ENCODE results near the gene CTIF. TPM values are rescaled to one million over a fixed set of nuclear protein-coding genes. Genes with fewer than 3 reads are reported as not detected.

The CTIF gene
- total RNA-seq, 5 donors from 2014 or later (not counting 1 experiment from before 2014, with no cell fraction given), result 3.2 to 6.7 (median 4.7) TPM

GRCh38 chr18:48574667-48575300, 36.0 kb downstream of the CTIF start:
- ChIA-PET CTCF (no interaction called here), POLR2A (no interaction called here)
- no peaks in the 10 kb centered on the region for H3K4me1 Mint-ChIP-seq
- ATAC-seq (replicated peaks in 1 of 4) (no peak), DNase-seq (no peak)
- no peak overlapping the region for H3K27ac ChIP-seq (ENCODE audit: low read length)
- H3K9me3 ChIP-seq, result no peaks in the 10 kb centered on the region
- H3K4me1 ChIP-seq (ENCODE audit: control insufficient read depth in 1 of 2, extremely low read depth in 1 of 2, insufficient read depth in 2 of 2, low read length in 2 of 2), result no peaks in the 10 kb centered on the region
- H3K27me3 Mint-ChIP-seq, result peaks cover 2 to 3% of the 10 kb centered on the region in 2 donors
- H3K36me3 Mint-ChIP-seq, result no peaks in the 10 kb centered on the region
- H3K4me3 Mint-ChIP-seq, result no peak overlapping the region
- H3K27me3 ChIP-seq (replicated peaks in 1 of 2; ENCODE audit: control insufficient read depth in 2 of 2, extremely low read depth in 1 of 2, insufficient read depth in 2 of 2, low read length in 1 of 2), result peaks cover 0 to 7% of the 10 kb centered on the region in 2 experiments
- H3K9me3 Mint-ChIP-seq, result peaks cover 0 to 6% (median 4%) of the 10 kb centered on the region in 3 donors
- 85% methylated on average over 10 of the region's 11 CpGs for WGBS (ENCODE audit: insufficient coverage)
- no peak overlapping the region for H3K4me3 ChIP-seq (ENCODE audit: control insufficient read depth in 1 of 2, extremely low read depth in 1 of 2, low read length in 1 of 2)
- H3K27ac Mint-ChIP-seq, result no peak overlapping the region
- H3K36me3 ChIP-seq (ENCODE audit: control insufficient read depth in 2 of 2, extremely low read depth in 1 of 2, insufficient read depth in 1 of 2, low read length in 1 of 2), result no peaks in the 10 kb centered on the region

DNA sequence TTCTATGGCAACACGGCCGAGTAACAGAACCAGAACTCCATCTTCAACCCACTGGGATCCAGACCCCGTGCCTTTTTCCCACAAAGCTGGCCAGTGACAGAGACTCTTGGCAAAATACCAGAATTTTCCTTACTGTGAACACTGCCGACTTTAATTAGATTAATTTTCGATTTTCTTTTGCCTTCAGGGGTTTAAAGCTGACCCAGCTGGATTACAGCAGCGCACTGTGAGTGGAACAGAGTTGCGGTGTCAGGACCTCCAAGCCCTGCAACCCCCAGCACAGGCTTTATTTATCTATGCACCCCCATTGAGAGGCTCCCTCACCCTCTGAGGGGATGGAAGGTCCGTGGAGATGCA, 36.4 kb downstream of the CTIF start:
- Mint-ChIP-seq H3K36me3 (no peaks in the 10 kb centered on the region), H3K9me3 (peaks cover 0 to 6% (median 4%) of the 10 kb centered on the region in 3 donors)
- WGBS (ENCODE audit: insufficient coverage), result 78% methylated on average over 3 of the region's 8 CpGs

DNA sequence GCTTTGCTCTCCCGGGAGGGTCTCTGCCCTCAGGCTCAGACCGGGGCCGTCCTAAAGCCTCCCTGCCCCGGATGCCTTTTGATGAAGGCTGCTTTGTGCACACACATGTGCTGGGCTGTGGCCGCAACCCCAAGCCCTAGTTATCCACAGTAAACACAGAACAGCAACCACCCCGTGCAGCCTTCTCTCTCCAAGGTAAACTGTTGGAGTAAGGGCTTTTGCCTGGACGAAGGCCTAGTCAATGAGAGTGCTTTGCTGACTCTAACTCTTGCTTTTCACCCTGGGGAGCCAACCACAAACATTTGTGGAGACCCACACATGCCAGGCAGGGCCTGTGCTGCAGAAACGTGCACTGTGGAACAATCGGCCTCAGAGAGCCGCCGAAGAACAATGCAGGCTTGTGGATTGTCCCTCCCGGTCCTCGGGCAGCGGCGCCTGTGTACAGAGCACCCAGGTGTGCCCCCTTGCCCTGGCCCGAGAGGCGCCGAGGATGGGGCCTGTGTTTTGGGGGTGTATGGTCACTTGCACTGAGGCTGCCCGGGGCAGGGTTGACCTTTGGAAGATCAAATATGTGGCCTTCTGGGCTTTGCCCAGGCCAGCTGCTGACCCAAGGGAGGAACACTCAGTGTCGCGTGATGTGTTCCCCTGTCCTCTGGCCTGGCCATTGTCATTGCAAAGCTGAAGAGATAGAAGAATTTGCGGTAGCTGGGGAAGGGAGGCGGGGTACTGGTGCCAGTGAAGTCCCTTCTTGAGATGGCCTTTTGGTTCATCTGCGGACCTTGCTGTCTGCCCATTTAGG, 37.0 kb downstream of the CTIF start:
- CTCF ChIA-PET, result no interaction called here
- Mint-ChIP-seq H3K4me3 (no peak overlapping the region), H3K4me1 (no peaks in the 10 kb centered on the region), H3K9me3 (peaks cover 0 to 6% (median 4%) of the 10 kb centered on the region in 3 donors), H3K27me3 (peaks cover 0 to 3% of the 10 kb centered on the region in 2 donors), H3K36me3 (no peaks in the 10 kb centered on the region), H3K27ac (no peak overlapping the region)
- Histone ChIP-seq H3K36me3 (ENCODE audit: control insufficient read depth in 2 of 2, extremely low read depth in 1 of 2, insufficient read depth in 1 of 2, low read length in 1 of 2) (no peaks in the 10 kb centered on the region), H3K27ac (ENCODE audit: low read length) (no peak overlapping the region), H3K27me3 (replicated peaks in 1 of 2; ENCODE audit: control insufficient read depth in 2 of 2, extremely low read depth in 1 of 2, insufficient read depth in 2 of 2, low read length in 1 of 2) (peaks cover 0 to 3% of the 10 kb centered on the region in 2 experiments), H3K4me1 (ENCODE audit: control insufficient read depth in 1 of 2, extremely low read depth in 1 of 2, insufficient read depth in 2 of 2, low read length in 2 of 2) (no peaks in the 10 kb centered on the region), H3K4me3 (ENCODE audit: control insufficient read depth in 1 of 2, extremely low read depth in 1 of 2, low read length in 1 of 2) (no peak overlapping the region), H3K9me3 (no peaks in the 10 kb centered on the region)
- ATAC-seq (replicated peaks in 1 of 4) (no peak), DNase-seq (no peak)
- 87% methylated on average over 15 of the region's 24 CpGs for WGBS (ENCODE audit: insufficient coverage)
- POLR2A ChIA-PET, result no interaction called here

More for the DNA sequence above, 36.4 kb downstream of the CTIF start:
- Mint-ChIP-seq H3K27ac (no peak overlapping the region), H3K4me1 (no peaks in the 10 kb centered on the region), H3K4me3 (no peak overlapping the region), H3K27me3 (peaks cover 2 to 3% of the 10 kb centered on the region in 2 donors)
- H3K4me3 ChIP-seq (ENCODE audit: control insufficient read depth in 1 of 2, extremely low read depth in 1 of 2, low read length in 1 of 2), result no peak overlapping the region
- no peak for ATAC-seq (replicated peaks in 1 of 4)
- CTCF ChIA-PET, result no interaction called here
- H3K27ac ChIP-seq (ENCODE audit: low read length), result no peak overlapping the region
- POLR2A ChIA-PET, result no interaction called here
- H3K27me3 ChIP-seq (replicated peaks in 1 of 2; ENCODE audit: control insufficient read depth in 2 of 2, extremely low read depth in 1 of 2, insufficient read depth in 2 of 2, low read length in 1 of 2), result peaks cover 0 to 6% of the 10 kb centered on the region in 2 experiments
- no peaks in the 10 kb centered on the region for H3K36me3 ChIP-seq (ENCODE audit: control insufficient read depth in 2 of 2, extremely low read depth in 1 of 2, insufficient read depth in 1 of 2, low read length in 1 of 2)
- DNase-seq, result no peak
- no peaks in the 10 kb centered on the region for H3K9me3 ChIP-seq
- no peaks in the 10 kb centered on the region for H3K4me1 ChIP-seq (ENCODE audit: control insufficient read depth in 1 of 2, extremely low read depth in 1 of 2, insufficient read depth in 2 of 2, low read length in 2 of 2)

DNA sequence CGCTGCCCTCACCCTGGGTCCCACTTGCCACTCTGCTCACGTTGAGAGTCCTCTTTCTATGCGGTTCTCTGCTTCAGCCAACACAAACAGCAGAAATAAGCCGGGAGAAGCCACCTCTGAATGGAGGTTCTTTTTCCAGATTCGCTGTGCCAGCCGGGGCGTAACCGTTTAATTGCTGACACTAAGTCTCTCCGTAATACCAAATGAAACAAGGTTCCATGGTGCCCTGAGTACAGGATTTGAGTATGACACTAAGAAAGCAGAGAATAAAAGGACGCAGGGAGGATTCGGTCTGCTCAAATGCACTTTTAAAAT, 37.6 kb downstream of the CTIF start:
- Histone ChIP-seq H3K27me3 (replicated peaks in 1 of 2; ENCODE audit: control insufficient read depth in 2 of 2, extremely low read depth in 1 of 2, insufficient read depth in 2 of 2, low read length in 1 of 2) (peaks cover 0 to 4% of the 10 kb centered on the region in 2 experiments), H3K36me3 (ENCODE audit: control insufficient read depth in 2 of 2, extremely low read depth in 1 of 2, insufficient read depth in 1 of 2, low read length in 1 of 2) (no peaks in the 10 kb centered on the region), H3K4me1 (ENCODE audit: control insufficient read depth in 1 of 2, extremely low read depth in 1 of 2, insufficient read depth in 2 of 2, low read length in 2 of 2) (no peaks in the 10 kb centered on the region), H3K27ac (ENCODE audit: low read length) (no peak overlapping the region), H3K4me3 (ENCODE audit: control insufficient read depth in 1 of 2, extremely low read depth in 1 of 2, low read length in 1 of 2) (no peak overlapping the region), H3K9me3 (no peaks in the 10 kb centered on the region)
- POLR2A ChIA-PET, result no interaction called here
- DNase-seq (no peak), ATAC-seq (replicated peaks in 1 of 4) (no peak)
- no peak overlapping the region for H3K27ac Mint-ChIP-seq
- H3K9me3 Mint-ChIP-seq, result peaks cover 0 to 6% (median 4%) of the 10 kb centered on the region in 3 donors
- H3K4me3 Mint-ChIP-seq, result no peak overlapping the region
- 93% methylated on average over 9 of the region's 11 CpGs for WGBS (ENCODE audit: insufficient coverage)
- H3K4me1 Mint-ChIP-seq, result no peaks in the 10 kb centered on the region
- peaks cover 0 to 5% of the 10 kb centered on the region in 2 donors for H3K27me3 Mint-ChIP-seq
- CTCF ChIA-PET, result no interaction called here
- no peaks in the 10 kb centered on the region for H3K36me3 Mint-ChIP-seq

DNA sequence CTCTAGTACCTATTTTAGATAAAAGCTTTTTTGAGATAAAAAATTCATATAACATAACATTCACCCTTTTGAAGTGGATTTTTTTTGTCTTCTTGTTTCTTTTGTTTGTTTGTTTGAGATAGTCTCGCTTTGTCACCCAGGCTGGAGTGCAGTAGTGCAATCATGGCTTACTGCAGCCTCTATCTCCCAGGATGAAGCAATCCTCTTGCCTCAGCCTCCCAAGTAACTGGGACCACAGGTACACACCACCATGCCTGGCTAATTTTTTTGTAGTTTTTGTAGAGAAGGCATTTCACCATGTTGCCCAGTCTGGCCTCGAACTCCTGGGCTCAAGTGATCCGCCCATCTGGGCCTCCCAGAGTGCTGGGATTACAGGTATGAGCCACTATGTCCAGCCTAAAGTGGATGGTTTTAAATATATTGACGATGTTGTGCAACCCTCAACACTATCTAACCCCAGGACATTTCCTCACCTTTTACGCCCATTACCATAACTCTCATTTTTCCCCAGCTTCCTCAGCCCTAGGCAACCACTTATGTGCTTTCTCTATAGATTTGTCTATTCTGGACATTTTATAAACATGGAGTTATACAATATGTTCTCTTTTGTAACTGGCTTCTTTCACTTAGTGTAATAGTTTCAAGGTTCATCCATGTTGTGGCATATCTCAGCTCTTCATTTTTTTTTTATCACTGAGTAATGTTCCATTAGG, 38.8 kb downstream of the CTIF start:
- H3K27ac ChIP-seq (ENCODE audit: low read length), result no peak overlapping the region
- DNase-seq (no peak), ATAC-seq (replicated peaks in 1 of 4) (no peak)
- H3K9me3 ChIP-seq, result no peaks in the 10 kb centered on the region
- POLR2A ChIA-PET, result no interaction called here
- H3K27me3 ChIP-seq (replicated peaks in 1 of 2; ENCODE audit: control insufficient read depth in 2 of 2, extremely low read depth in 1 of 2, insufficient read depth in 2 of 2, low read length in 1 of 2), result peaks cover 0 to 5% of the 10 kb centered on the region in 2 experiments
- no CpG with 5 or more reads among the region's 5 CpGs for WGBS (ENCODE audit: insufficient coverage)
- peaks cover 0 to 6% (median 4%) of the 10 kb centered on the region in 3 donors for H3K9me3 Mint-ChIP-seq
- no peaks in the 10 kb centered on the region for H3K36me3 ChIP-seq (ENCODE audit: control insufficient read depth in 2 of 2, extremely low read depth in 1 of 2, insufficient read depth in 1 of 2, low read length in 1 of 2)
- no peak overlapping the region for H3K4me3 ChIP-seq (ENCODE audit: control insufficient read depth in 1 of 2, extremely low read depth in 1 of 2, low read length in 1 of 2)
- H3K27me3 Mint-ChIP-seq, result peaks cover 0 to 10% of the 10 kb centered on the region in 2 donors
- H3K36me3 Mint-ChIP-seq, result no peaks in the 10 kb centered on the region
- H3K4me3 Mint-ChIP-seq, result no peak overlapping the region
- H3K4me1 Mint-ChIP-seq, result no peaks in the 10 kb centered on the region
- CTCF ChIA-PET, result no interaction called here
- H3K27ac Mint-ChIP-seq, result no peak overlapping the region
- H3K4me1 ChIP-seq (ENCODE audit: control insufficient read depth in 1 of 2, extremely low read depth in 1 of 2, insufficient read depth in 2 of 2, low read length in 2 of 2), result no peaks in the 10 kb centered on the region

- Histone ChIP-seq H3K36me3 (ENCODE audit: control insufficient read depth in 2 of 2, extremely low read depth in 1 of 2, insufficient read depth in 1 of 2, low read length in 1 of 2) (no peaks in the 10 kb centered on the region), H3K27me3 (replicated peaks in 1 of 2; ENCODE audit: control insufficient read depth in 2 of 2, extremely low read depth in 1 of 2, insufficient read depth in 2 of 2, low read length in 1 of 2) (peaks cover 0 to 5% of the 10 kb centered on the region in 2 experiments), H3K4me3 (ENCODE audit: control insufficient read depth in 1 of 2, extremely low read depth in 1 of 2, low read length in 1 of 2) (no peak overlapping the region), H3K27ac (ENCODE audit: low read length) (no peak overlapping the region), H3K9me3 (no peaks in the 10 kb centered on the region), H3K4me1 (ENCODE audit: control insufficient read depth in 1 of 2, extremely low read depth in 1 of 2, insufficient read depth in 2 of 2, low read length in 2 of 2) (no peaks in the 10 kb centered on the region)
- H3K27ac Mint-ChIP-seq, result no peak overlapping the region
- ATAC-seq (replicated peaks in 1 of 4), result no peak
- ChIA-PET CTCF (no interaction called here), POLR2A (no interaction called here)
- no peak overlapping the region for H3K4me3 Mint-ChIP-seq
- no CpG with 5 or more reads among the region's 3 CpGs for WGBS (ENCODE audit: insufficient coverage)
- H3K4me1 Mint-ChIP-seq, result no peaks in the 10 kb centered on the region
- peaks cover 0 to 10% of the 10 kb centered on the region in 2 donors for H3K27me3 Mint-ChIP-seq
- DNase-seq, result no peak
- peaks cover 0 to 6% (median 4%) of the 10 kb centered on the region in 3 donors for H3K9me3 Mint-ChIP-seq
- no peaks in the 10 kb centered on the region for H3K36me3 Mint-ChIP-seq
These were observed 39.5 kb downstream of the CTIF start for GRCh38 chr18:48578289-48578688.

All from T-cell (primary cell).